Ascending aorta (tissue), 2 donors: ENCODE data around the gene ENTPD8. TPM values are rescaled to one million over a fixed set of nuclear protein-coding genes. Genes with fewer than 3 reads are reported as not detected.

ENCODE experiments used
- DNase-seq, 2 donors: peaks; one replicate each; pipeline ENCODE4 v3.0.0-alpha.2; 2019; ENCODE audit warnings: low spot score in 2 of 2
- H3K27ac ChIP-seq, 2 donors: fragments of 200-600 bp; sonication (generic); one replicate each; pipeline ENCODE4 v1.5.1; 2016 to 2017; ENCODE audit warnings: mild to moderate bottlenecking in 1 of 2
- H3K27me3 ChIP-seq: fragments of 200-600 bp; sonication (generic); one replicate; pipeline ENCODE4 v1.5.1; 2017
- H3K36me3 ChIP-seq, 2 donors: fragments of 200-600 bp; sonication (generic); one replicate each; pipeline ENCODE4 v1.5.1; 2016
- H3K4me1 ChIP-seq, 2 donors: fragments of 200-600 bp; sonication (generic); one replicate each; pipeline ENCODE4 v1.5.1; 2016 to 2017; ENCODE audit warnings: mild to moderate bottlenecking in 1 of 2
- H3K4me3 ChIP-seq, 2 donors: fragments of 200-600 bp; sonication (generic); one replicate each; pipeline ENCODE4 v1.5.1; 2016 to 2017; ENCODE audit warnings: mild to moderate bottlenecking in 1 of 2
- H3K9me3 ChIP-seq, 2 donors: fragments of 200-600 bp; sonication (generic); one replicate each; pipeline ENCODE4 v1.5.1; 2016
- CTCF ChIP-seq, 3 experiments: fragments of 200-600 bp in 2 of 3; fragments of 450-650 bp in 1 of 3; sonication (generic) in 2 of 3; IDR thresholded peaks; one replicate each; pipeline ENCODE4 v1.5.1; 2016 to 2019; ENCODE audit warnings: antibody characterized with exemption in 3 of 3, mild to moderate bottlenecking in 1 of 3, moderate library complexity in 1 of 3
- intact Hi-C: fragments of 100-400 bp; cut with DNase I; formaldehyde crosslinking; loops from one replicate; pipeline ENCODE4 v1.15.1; 2023
- total RNA-seq: library from RNA; depleted of rRNA; stranded (reverse); fragments of >200 nt; gene quantifications from one replicate; pipeline ENCODE4 v1.1.0, GENCODE V29; 2016

The ENTPD8 gene
- total RNA-seq, 1 donor from 2014 or later, result not detected

DNA sequence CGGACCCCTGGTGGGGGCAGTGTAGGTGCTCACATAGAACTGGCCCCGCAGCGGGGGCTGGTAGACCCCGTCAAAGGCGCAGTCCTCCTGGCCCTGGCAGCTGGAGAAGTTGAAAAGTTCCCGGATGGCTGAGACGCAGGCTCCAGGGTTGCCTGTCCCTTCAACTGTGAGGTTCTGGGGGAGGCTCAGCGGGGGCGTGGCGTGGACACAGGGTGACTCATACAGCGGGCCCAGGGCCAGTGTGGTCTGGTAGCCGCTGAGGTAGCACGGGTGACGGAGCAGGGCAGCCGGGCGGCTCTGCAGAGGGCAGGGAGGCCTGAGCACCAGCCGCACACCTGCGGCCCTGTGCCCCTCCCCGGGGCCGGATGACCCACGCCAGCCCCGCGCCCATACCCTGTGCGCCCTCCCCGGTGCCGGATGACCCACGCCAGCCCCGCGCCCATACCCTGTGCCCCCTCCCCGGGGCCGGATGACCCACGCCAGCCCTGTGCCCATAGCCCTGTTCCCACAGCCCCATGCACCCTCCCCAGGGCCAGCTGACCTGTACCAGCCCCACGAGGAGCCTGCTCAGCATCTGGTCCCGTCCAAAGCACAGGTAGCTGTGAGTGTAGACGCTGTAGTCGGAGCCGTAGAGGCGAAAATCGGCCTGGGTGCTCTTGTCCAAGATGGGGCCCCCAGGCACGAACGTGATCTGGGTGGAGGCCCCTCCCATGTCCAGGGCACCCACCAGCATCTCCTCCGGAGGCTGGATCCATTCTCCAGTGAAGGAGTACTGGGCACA is 5.0 kb downstream of the ENTPD8 start:
- Histone ChIP-seq H3K4me3 (no peak overlapping the region), H3K36me3 (no peaks in the 10 kb centered on the region), H3K27ac (no peak overlapping the region), H3K9me3 (no peaks in the 10 kb centered on the region), H3K4me1 (peaks cover 6 to 8% of the 10 kb centered on the region in 2 donors), H3K27me3 (peaks cover under 1% of the 10 kb centered on the region)
- TF ChIP-seq CTCF (IDR thresholded peaks at IDR 0.05), result no peak
- peak in 1 of 2 donors; percentile 87 for DNase-seq
- intact Hi-C loops, result no loop called here

DNA sequence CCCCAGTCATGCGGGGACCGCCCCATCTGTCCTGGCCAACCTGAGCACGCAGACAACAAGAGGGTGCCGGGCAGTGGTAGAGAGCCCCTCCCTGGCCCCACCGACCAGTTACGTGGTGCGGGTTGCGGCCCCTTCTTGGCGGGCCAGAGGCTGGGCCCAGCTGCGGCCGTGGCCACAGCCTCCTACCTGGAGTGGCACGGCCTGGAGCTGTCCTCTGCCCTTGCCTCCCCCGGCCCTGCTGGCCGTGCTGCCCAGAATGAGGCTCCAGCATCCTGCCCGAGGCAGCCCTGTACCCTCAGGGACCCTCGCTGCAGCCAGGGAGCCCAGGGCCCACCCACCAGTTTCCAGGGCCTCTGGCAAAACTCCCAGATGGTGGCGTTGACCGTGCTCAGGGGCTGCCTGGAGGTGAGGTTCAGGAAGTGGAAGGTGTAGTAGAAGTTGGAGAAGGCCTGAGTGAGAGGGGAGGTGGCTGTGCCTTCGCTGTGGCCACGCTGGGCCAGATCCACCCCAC is 5.7 kb downstream of the ENTPD8 start:
- intact Hi-C loops, result no loop called here
- no peak for DNase-seq
- H3K36me3 ChIP-seq, result no peaks in the 10 kb centered on the region
- H3K27ac ChIP-seq, result no peak overlapping the region
- no peaks in the 10 kb centered on the region for H3K9me3 ChIP-seq
- no peak overlapping the region for H3K4me3 ChIP-seq
- no peaks in the 10 kb centered on the region for H3K27me3 ChIP-seq
- TF ChIP-seq CTCF (IDR thresholded peaks at IDR 0.05), result no peak
- peaks cover 6 to 8% of the 10 kb centered on the region in 2 donors for H3K4me1 ChIP-seq

GRCh38 chr9:137434498-137435380 is 6.4 kb downstream of the ENTPD8 start:
- intact Hi-C loops, result no loop called here
- no peak for DNase-seq
- TF ChIP-seq CTCF (IDR thresholded peaks at IDR 0.05), result no peak

DNA sequence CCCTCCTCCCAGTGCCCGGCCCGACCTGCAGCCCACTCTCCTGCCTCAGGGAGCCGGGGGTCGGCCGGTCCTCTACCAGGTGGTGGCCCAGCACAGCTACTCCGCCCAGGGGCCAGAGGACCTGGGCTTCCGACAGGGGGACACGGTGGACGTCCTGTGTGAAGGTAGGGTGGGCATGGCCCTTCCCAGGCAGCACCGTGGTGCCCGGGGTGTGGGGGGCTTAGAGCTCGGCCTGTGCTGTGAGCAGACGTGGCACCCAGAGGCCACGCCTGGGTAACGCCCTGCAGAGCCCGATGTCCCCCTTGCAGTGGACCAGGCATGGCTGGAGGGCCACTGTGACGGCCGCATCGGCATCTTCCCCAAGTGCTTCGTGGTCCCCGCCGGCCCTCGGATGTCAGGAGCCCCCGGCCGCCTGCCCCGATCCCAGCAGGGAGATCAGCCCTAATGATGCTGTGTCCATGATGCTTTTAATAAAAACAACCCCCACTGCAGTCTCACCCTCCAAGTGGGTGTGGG is 7.2 kb downstream of the ENTPD8 start:
- no peak for TF ChIP-seq CTCF (IDR thresholded peaks at IDR 0.05)
- H3K4me1 ChIP-seq, result peaks cover 6 to 8% of the 10 kb centered on the region in 2 donors
- H3K9me3 ChIP-seq, result no peaks in the 10 kb centered on the region
- intact Hi-C loops, result no loop called here
- no peak overlapping the region for H3K27ac ChIP-seq
- H3K27me3 ChIP-seq, result no peaks in the 10 kb centered on the region
- H3K4me3 ChIP-seq, result no peak overlapping the region
- no peak for DNase-seq
- H3K36me3 ChIP-seq, result no peaks in the 10 kb centered on the region

More at GRCh38 chr9:137434498-137435380, 6.4 kb downstream of the ENTPD8 start:
- H3K36me3 ChIP-seq, result no peaks in the 10 kb centered on the region
- H3K27ac ChIP-seq, result no peak overlapping the region
- no peaks in the 10 kb centered on the region for H3K27me3 ChIP-seq
- H3K9me3 ChIP-seq, result no peaks in the 10 kb centered on the region
- H3K4me3 ChIP-seq, result no peak overlapping the region
- peaks cover 6 to 8% of the 10 kb centered on the region in 2 donors for H3K4me1 ChIP-seq

- no peaks in the 10 kb centered on the region for H3K27me3 ChIP-seq
- intact Hi-C loops, result no loop called here
- no peak for DNase-seq
Observed at GRCh38 chr9:137433349-137433915, 7.7 kb downstream of the ENTPD8 start.

More at GRCh38 chr9:137433349-137433915, 7.7 kb downstream of the ENTPD8 start:
- Histone ChIP-seq H3K4me1 (peaks cover 6 to 8% of the 10 kb centered on the region in 2 donors), H3K9me3 (no peaks in the 10 kb centered on the region), H3K27ac (no peak overlapping the region), H3K36me3 (no peaks in the 10 kb centered on the region), H3K4me3 (no peak overlapping the region)
- TF ChIP-seq CTCF (IDR thresholded peaks at IDR 0.05), result no peak
